IMR-90 (cell line): ENCODE measurements around the gene NDUFAF7. TPM values are rescaled to one million over a fixed set of nuclear protein-coding genes. Genes with fewer than 3 reads are reported as not detected.

Experiments
- ATAC-seq: fragments of 200-7000 bp; cut with Tn5 transposase; 2 replicates; pipeline ENCODE4 v1.9.1; 2020; ENCODE audit warnings: low read depth, mild to moderate bottlenecking, moderate library complexity
- BruUV-seq: library from RNA; stranded (reverse); fragments of 400-500 nt; replicated peaks from 2 replicates; lab custom pipeline; 2021; lab: Mats Ljungman, UMichigan
- CTCF ChIA-PET: fragments of 300-600 bp; formaldehyde crosslinking; extraction: SDS; loops from one replicate; lab custom pipeline; 2021; ENCODE audit warnings: antibody characterized with exemption; lab: Yijun Ruan, JAX
- POLR2A ChIA-PET: fragments of 300-600 bp; sonication (Branson Sonifier 250); formaldehyde crosslinking; loops from one replicate; lab custom pipeline; 2022; ENCODE audit warnings: antibody characterized with exemption; ENCODE audit not compliant: unreplicated experiment; lab: Charles Lee
- DNase-seq: peaks from one replicate; pipeline ENCODE4 v3.0.0; 2013
- H2AFZ ChIP-seq: replicated peaks from 2 replicates; pipeline ENCODE3; 2013; ENCODE audit warnings: low read length, mild to moderate bottlenecking; ENCODE audit not compliant: poor library complexity
- H2AK5ac ChIP-seq: 2 replicates; pipeline ENCODE4 v1.6.1; 2013; ENCODE audit warnings: low read depth, low read length, inconsistent platforms
- H2AK9ac ChIP-seq: replicated peaks from 2 replicates; pipeline ENCODE3; 2013; ENCODE audit warnings: mild to moderate bottlenecking, low read depth, low read length, moderate library complexity; ENCODE audit not compliant: poor library complexity
- H2BK120ac ChIP-seq: 2 replicates; pipeline ENCODE4 v1.6.1; 2013; ENCODE audit warnings: low read depth, low read length, inconsistent platforms
- H2BK15ac ChIP-seq: 3 replicates; pipeline ENCODE4 v1.6.1; 2013; ENCODE audit warnings: low read depth, low read length, inconsistent platforms
- H2BK20ac ChIP-seq: 2 replicates; pipeline ENCODE4 v1.6.1; 2013; ENCODE audit warnings: low read depth, mild to moderate bottlenecking, inconsistent platforms, low read length, moderate library complexity
- H2BK5ac ChIP-seq: 2 replicates; pipeline ENCODE4 v1.6.1; 2013; ENCODE audit warnings: mild to moderate bottlenecking, low read depth, low read length, inconsistent platforms; ENCODE audit not compliant: poor library complexity, severe bottlenecking
- H3K14ac ChIP-seq: replicated peaks from 2 replicates; pipeline ENCODE4 v1.6.1; 2013; ENCODE audit warnings: low read depth, low read length, inconsistent platforms
- H3K18ac ChIP-seq: 2 replicates; pipeline ENCODE4 v1.6.1; 2013; ENCODE audit warnings: low read depth, low read length, control low read depth
- H3K23ac ChIP-seq: 2 replicates; pipeline ENCODE4 v1.6.1; 2013; ENCODE audit warnings: low read depth, low read length, inconsistent platforms
- H3K27ac ChIP-seq: 2 replicates; pipeline ENCODE4 v1.5.1; 2013; ENCODE audit warnings: mild to moderate bottlenecking, control low read depth, low read length; ENCODE audit not compliant: insufficient read depth
- H3K27me3 ChIP-seq: 2 replicates; pipeline ENCODE4 v1.6.1; 2013; ENCODE audit warnings: low read length; ENCODE audit not compliant: control insufficient read depth, insufficient read depth
- H3K36me3 ChIP-seq: 2 replicates; pipeline ENCODE4 v1.6.1; 2013; ENCODE audit warnings: low read length, mixed read lengths; ENCODE audit not compliant: control insufficient read depth, insufficient read depth
- H3K4ac ChIP-seq: 2 replicates; pipeline ENCODE4 v1.6.1; 2013; ENCODE audit warnings: low read depth, low read length, inconsistent platforms
- H3K4me1 ChIP-seq: 2 replicates; pipeline ENCODE4 v1.6.1; 2013; ENCODE audit warnings: low read length, mixed read lengths; ENCODE audit not compliant: control insufficient read depth, insufficient read depth
- H3K4me2 ChIP-seq: 2 replicates; pipeline ENCODE4 v1.6.1; 2013; ENCODE audit warnings: low read depth, mild to moderate bottlenecking, control low read depth, low read length, moderate library complexity
- H3K4me3 ChIP-seq: 2 replicates; pipeline ENCODE4 v1.5.1; 2013; ENCODE audit warnings: low read depth, mild to moderate bottlenecking, control low read depth, low read length, moderate library complexity; ENCODE audit not compliant: insufficient read depth
- H3K56ac ChIP-seq: 2 replicates; pipeline ENCODE4 v1.6.1; 2013; ENCODE audit warnings: low read length, inconsistent platforms; ENCODE audit not compliant: insufficient read depth; ENCODE audit errors: extremely low read depth
- H3K79me1 ChIP-seq, 2 experiments: 2 replicates each; pipeline ENCODE4 v1.6.1; 2013; ENCODE audit warnings: low read length in 2 of 2, inconsistent platforms in 1 of 2, low read depth in 1 of 2
- H3K9ac ChIP-seq: 2 replicates; pipeline ENCODE4 v1.6.1; 2013; ENCODE audit warnings: low read depth, low read length, control low read depth
- H3K9me1 ChIP-seq: 2 replicates; pipeline ENCODE4 v1.6.1; 2013; ENCODE audit warnings: low read length, inconsistent platforms; ENCODE audit not compliant: insufficient read depth
- H3K9me3 ChIP-seq: 2 replicates; pipeline ENCODE4 v1.6.1; 2013; ENCODE audit warnings: low read length; ENCODE audit not compliant: control insufficient read depth, insufficient read depth
- H4K20me1 ChIP-seq: 2 replicates; pipeline ENCODE4 v1.6.1; 2013; ENCODE audit warnings: low read length, inconsistent platforms; ENCODE audit not compliant: insufficient read depth
- H4K5ac ChIP-seq: 2 replicates; pipeline ENCODE4 v1.6.1; 2013; ENCODE audit warnings: mild to moderate bottlenecking, low read depth, low read length, control low read depth
- H4K8ac ChIP-seq, 2 experiments: 2 replicates each; pipeline ENCODE4 v1.6.1; 2013; ENCODE audit warnings: low read depth in 2 of 2, low read length in 2 of 2, control low read depth in 1 of 2, inconsistent platforms in 1 of 2
- H4K91ac ChIP-seq: 2 replicates; pipeline ENCODE4 v1.6.1; 2013; ENCODE audit warnings: low read depth, low read length, inconsistent platforms; ENCODE audit not compliant: insufficient read depth
- BHLHE40 ChIP-seq: fragments of 150-350 bp; IDR thresholded peaks from 2 replicates; pipeline ENCODE4 v1.6.1; 2016; ENCODE audit warnings: mild to moderate bottlenecking, low read depth, low read length
- CHD1 ChIP-seq: IDR thresholded peaks from 2 replicates; pipeline ENCODE4 v1.6.1; 2012; ENCODE audit warnings: low read depth, low read length, improper control_type of control experiment
- MAFK ChIP-seq: IDR thresholded peaks from 2 replicates; pipeline ENCODE4 v1.6.1; 2012; ENCODE audit warnings: low read depth, low read length, improper control_type of control experiment
- NFE2L2 ChIP-seq: fragments of 150-350 bp; IDR thresholded peaks from 2 replicates; pipeline ENCODE4 v1.6.1; 2016; ENCODE audit warnings: low read depth, mild to moderate bottlenecking, low read length
- POLR2A ChIP-seq: IDR thresholded peaks from 2 replicates; pipeline ENCODE4 v1.6.1; 2012; ENCODE audit warnings: mild to moderate bottlenecking, low read depth, low read length
- RAD21 ChIP-seq: IDR thresholded peaks from 2 replicates; pipeline ENCODE4 v1.6.1; 2012; ENCODE audit warnings: low read length, improper control_type of control experiment
- SMC3 ChIP-seq: fragments of 150-350 bp; IDR thresholded peaks from 2 replicates; pipeline ENCODE4 v1.6.1; 2016; ENCODE audit warnings: low read depth, mild to moderate bottlenecking, antibody characterized with exemption, low read length, moderate library complexity
- WGBS, 2 experiments: methylation state at CpG; one replicate each; pipeline versions ENCODE4 v1.1.5 to v1.1.7; 2013; ENCODE audit warnings: missing lambda C conversion rate in 2 of 2; ENCODE audit not compliant: insufficient read length in 1 of 2; ENCODE audit errors: extremely low coverage in 2 of 2; 5-methylcytosine and 5-hydroxymethylcytosine counted together
- dilution Hi-C: fragments of 300-500 bp; cut with HindIII; formaldehyde crosslinking; loops from one replicate; pipeline ENCODE4 v1.14.3; 2018; ENCODE audit warnings: low sequenced_read_pairs; ENCODE audit not compliant: unreplicated experiment
- in situ Hi-C: fragments of 300-500 bp; cut with MboI; formaldehyde crosslinking; loops from 3 replicates; pipeline ENCODE4 v1.14.3; 2019; ENCODE audit warnings: low sequenced_read_pairs, inconsistent platforms, mixed read lengths
- intact Hi-C: fragments of 100-400 bp; cut with micrococcal nuclease; formaldehyde crosslinking; loops from 2 replicates; pipeline ENCODE4 v1.10.0; 2022
- polyA plus RNA-seq, 3 experiments: library from polyadenylated mRNA; depleted of rRNA; stranded (reverse); fragments of >200 nt; gene quantifications; 2 replicates each; pipeline ENCODE4 v1.2.3, GENCODE V29; 2012; ENCODE audit warnings: low replicate concordance in 1 of 3
- total RNA-seq: library from RNA; depleted of rRNA; stranded (reverse); fragments of >200 nt; gene quantifications from 2 replicates; pipeline ENCODE4 v1.2.3, GENCODE V29; 2012

Gene NDUFAF7
- total and polyA plus RNA-seq, 2 of the 4 experiments (the other 2 are of a cell fraction): 9.9 to 17.4 TPM

DNA sequence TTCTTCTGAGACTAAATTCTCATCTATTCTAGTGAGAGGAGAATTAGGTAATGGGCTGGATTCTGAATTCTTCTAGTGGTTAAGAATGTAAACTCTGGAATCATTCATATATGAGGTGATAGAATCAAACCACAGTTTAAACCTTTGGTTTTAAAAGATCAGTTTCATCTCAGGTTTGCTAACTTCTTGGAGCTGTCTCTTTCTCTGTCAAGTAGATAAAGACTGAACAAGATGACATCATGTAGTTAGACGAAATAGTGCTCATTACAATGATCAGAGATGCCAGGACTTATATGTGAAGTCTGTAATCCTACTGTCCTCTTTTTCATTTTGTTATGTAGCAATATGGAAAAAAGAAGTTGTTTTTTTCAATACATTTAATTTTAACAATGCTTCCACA, 30.2 kb upstream of the NDUFAF7 start:
- H3K27me3 ChIP-seq: no peaks in the 10 kb centered on the region
- H2AFZ ChIP-seq: no peak overlapping the region
- WGBS, 2 experiments: no CpG with 5 or more reads among the region's 1 CpG
- ChIA-PET CTCF (no interaction called here), POLR2A (no interaction called here)
- H3K9ac ChIP-seq: no peak overlapping the region
- no peak overlapping the region for H2BK15ac ChIP-seq
- no peak overlapping the region for H3K14ac ChIP-seq
- no peak overlapping the region for H2AK9ac ChIP-seq
- H4K5ac ChIP-seq: no peak overlapping the region
- H2BK5ac ChIP-seq: no peak overlapping the region
- BruUV-seq: no TSS peak
- TF ChIP-seq POLR2A: no peak
- no peak for TF ChIP-seq BHLHE40
- TF ChIP-seq MAFK: no peak
- TF ChIP-seq RAD21: no peak
- TF ChIP-seq NFE2L2: no peak
- TF ChIP-seq CHD1: no peak
- no peak for TF ChIP-seq SMC3
- peaks cover 3% of the 10 kb centered on the region for H3K9me3 ChIP-seq
- H4K20me1 ChIP-seq: peaks cover 11% of the 10 kb centered on the region; the same call in 1 of the 2 replicates
- H2AK5ac ChIP-seq: no peak overlapping the region
- peaks cover 4% of the 10 kb centered on the region; the same call in 1 of the 2 replicates for H3K4me1 ChIP-seq
- H3K23ac ChIP-seq: no peak overlapping the region
- no peak overlapping the region for H3K4me3 ChIP-seq
- H3K18ac ChIP-seq: no peak overlapping the region
- peaks cover 4% of the 10 kb centered on the region; the same call in 1 of the 2 replicates for H3K9me1 ChIP-seq
- no peak overlapping the region for H4K8ac ChIP-seq
- H3K4me2 ChIP-seq: no peak overlapping the region
- in situ Hi-C loops: no loop called here
- no peak overlapping the region for H2BK20ac ChIP-seq
- no peak overlapping the region for H4K91ac ChIP-seq
- no peak overlapping the region for H2BK120ac ChIP-seq
- dilution Hi-C loops: no loop called here
- H3K36me3 ChIP-seq: peaks cover 19% of the 10 kb centered on the region
- H3K79me1 ChIP-seq: peaks cover 25 to 55% of the 10 kb centered on the region in 2 experiments
- H3K4ac ChIP-seq: no peak overlapping the region
- intact Hi-C loops: no loop called here
- H3K56ac ChIP-seq: no peak overlapping the region
- DNase-seq (peak; percentile 55), ATAC-seq (no peak)
- H3K27ac ChIP-seq: no peak overlapping the region
